ENCODE results near the gene GRAMD2A. TPM values are rescaled to one million over a fixed set of nuclear protein-coding genes. Genes with fewer than 3 reads are reported as not detected.

Gene GRAMD2A
- polyA plus RNA-seq, 2 donors, result 1.1 to 1.6 TPM

GRCh38 chr15:72222393-72222792, 24.8 kb upstream of the GRAMD2A start:
- WGBS, 2 donors, result 43 to 70% methylated on average over 4 of the region's 4 CpGs
- Histone ChIP-seq H3K4me1 (ENCODE audit: control insufficient read depth in 2 of 2, insufficient read depth in 2 of 2, low read length in 1 of 2) (peaks cover 4 to 16% of the 10 kb centered on the region in 2 donors), H3K36me3 (ENCODE audit: control insufficient read depth in 2 of 2, insufficient read depth in 2 of 2, low read length in 1 of 2) (peaks cover 3 to 9% of the 10 kb centered on the region in 2 donors), H3K27ac (ENCODE audit: low read depth in 2 of 2, low read length in 1 of 2) (peak overlapping the region; percentile 91), H3K9me3 (ENCODE audit: control insufficient read depth in 2 of 2, insufficient read depth in 1 of 2, low read depth in 1 of 2, low read length in 1 of 2) (no peaks in the 10 kb centered on the region), H3K4me3 (ENCODE audit: low read depth in 1 of 2, low read length in 2 of 2) (peak overlapping the region in 1 of 2 donors; percentile 2), H3K27me3 (ENCODE audit: control insufficient read depth in 1 of 2, insufficient read depth in 2 of 2, low read length in 2 of 2) (no peaks in the 10 kb centered on the region)

- H3K4me1 ChIP-seq (ENCODE audit: control insufficient read depth in 2 of 2, insufficient read depth in 2 of 2, low read length in 1 of 2), result peaks cover 4 to 11% of the 10 kb centered on the region in 2 donors
- H3K4me3 ChIP-seq (ENCODE audit: low read depth in 1 of 2, low read length in 2 of 2), result no peak overlapping the region
- peaks cover 14 to 17% of the 10 kb centered on the region in 2 donors for H3K36me3 ChIP-seq (ENCODE audit: control insufficient read depth in 2 of 2, insufficient read depth in 2 of 2, low read length in 1 of 2)
- no peaks in the 10 kb centered on the region for H3K27me3 ChIP-seq (ENCODE audit: control insufficient read depth in 1 of 2, insufficient read depth in 2 of 2, low read length in 2 of 2)
- no peak overlapping the region for H3K27ac ChIP-seq (ENCODE audit: low read depth in 2 of 2, low read length in 1 of 2)
- no peaks in the 10 kb centered on the region for H3K9me3 ChIP-seq (ENCODE audit: control insufficient read depth in 2 of 2, insufficient read depth in 1 of 2, low read depth in 1 of 2, low read length in 1 of 2)
- 71 to 84% methylated on average over 1 of the region's 1 CpG for WGBS, 2 donors
These were observed 23.1 kb upstream of the GRAMD2A start for GRCh38 chr15:72220687-72221086.

DNA sequence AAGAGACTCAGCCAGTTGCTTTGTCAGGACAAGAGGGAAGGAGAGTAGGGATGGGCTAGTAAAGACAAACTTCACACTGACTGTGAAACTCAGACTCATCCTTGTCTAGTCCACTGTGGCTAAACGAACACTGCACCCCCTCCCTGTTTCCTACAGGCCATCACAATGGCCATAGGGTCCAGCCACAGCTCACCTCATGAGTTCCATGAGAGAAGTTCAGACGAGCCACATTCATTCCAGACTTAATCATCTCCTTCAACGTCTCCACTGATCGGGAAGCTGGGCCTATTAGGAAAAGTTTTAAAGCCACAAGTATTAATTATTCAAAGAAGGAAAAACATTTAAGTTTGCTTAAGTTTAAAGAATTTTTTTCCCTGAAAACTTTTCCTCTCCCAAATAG, 19.6 kb upstream of the GRAMD2A start:
- H3K36me3 ChIP-seq (ENCODE audit: control insufficient read depth in 2 of 2, insufficient read depth in 2 of 2, low read length in 1 of 2), result peaks cover 14 to 19% of the 10 kb centered on the region in 2 donors
- peaks cover 0 to 2% of the 10 kb centered on the region in 2 donors for H3K4me1 ChIP-seq (ENCODE audit: control insufficient read depth in 2 of 2, insufficient read depth in 2 of 2, low read length in 1 of 2)
- no peak overlapping the region for H3K27ac ChIP-seq (ENCODE audit: low read depth in 2 of 2, low read length in 1 of 2)
- no peaks in the 10 kb centered on the region for H3K27me3 ChIP-seq (ENCODE audit: control insufficient read depth in 1 of 2, insufficient read depth in 2 of 2, low read length in 2 of 2)
- 74 to 83% methylated on average over 4 of the region's 4 CpGs for WGBS, 2 donors
- no peaks in the 10 kb centered on the region for H3K9me3 ChIP-seq (ENCODE audit: control insufficient read depth in 2 of 2, insufficient read depth in 1 of 2, low read depth in 1 of 2, low read length in 1 of 2)
- no peak overlapping the region for H3K4me3 ChIP-seq (ENCODE audit: low read depth in 1 of 2, low read length in 2 of 2)

DNA sequence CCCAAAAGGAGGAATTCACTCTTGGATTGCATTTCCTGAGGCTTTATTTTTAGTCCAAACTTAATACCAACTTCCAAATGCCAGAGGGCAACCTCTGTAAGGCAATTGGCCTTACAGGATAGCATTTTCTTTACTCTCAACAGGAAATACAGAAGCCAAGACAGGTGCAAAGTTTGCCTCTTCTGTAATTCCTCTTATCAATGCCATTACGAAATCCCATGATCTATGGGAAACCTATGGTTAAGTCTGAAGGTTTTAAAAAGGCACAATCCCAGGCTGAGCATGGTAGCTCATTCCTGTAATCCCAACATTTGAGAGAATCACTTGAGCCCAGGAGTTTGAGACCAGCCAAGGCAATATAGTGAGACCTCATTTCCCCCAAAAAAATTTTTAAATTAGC, 18.5 kb upstream of the GRAMD2A start:
- peaks cover 14 to 27% of the 10 kb centered on the region in 2 donors for H3K36me3 ChIP-seq (ENCODE audit: control insufficient read depth in 2 of 2, insufficient read depth in 2 of 2, low read length in 1 of 2)
- H3K4me1 ChIP-seq (ENCODE audit: control insufficient read depth in 2 of 2, insufficient read depth in 2 of 2, low read length in 1 of 2), result no peaks in the 10 kb centered on the region
- no peaks in the 10 kb centered on the region for H3K27me3 ChIP-seq (ENCODE audit: control insufficient read depth in 1 of 2, insufficient read depth in 2 of 2, low read length in 2 of 2)
- no peak overlapping the region for H3K4me3 ChIP-seq (ENCODE audit: low read depth in 1 of 2, low read length in 2 of 2)
- H3K9me3 ChIP-seq (ENCODE audit: control insufficient read depth in 2 of 2, insufficient read depth in 1 of 2, low read depth in 1 of 2, low read length in 1 of 2), result no peaks in the 10 kb centered on the region
- no peak overlapping the region for H3K27ac ChIP-seq (ENCODE audit: low read depth in 2 of 2, low read length in 1 of 2)
- WGBS, 2 donors, result 87 to 93% methylated on average over 1 of the region's 1 CpG

DNA sequence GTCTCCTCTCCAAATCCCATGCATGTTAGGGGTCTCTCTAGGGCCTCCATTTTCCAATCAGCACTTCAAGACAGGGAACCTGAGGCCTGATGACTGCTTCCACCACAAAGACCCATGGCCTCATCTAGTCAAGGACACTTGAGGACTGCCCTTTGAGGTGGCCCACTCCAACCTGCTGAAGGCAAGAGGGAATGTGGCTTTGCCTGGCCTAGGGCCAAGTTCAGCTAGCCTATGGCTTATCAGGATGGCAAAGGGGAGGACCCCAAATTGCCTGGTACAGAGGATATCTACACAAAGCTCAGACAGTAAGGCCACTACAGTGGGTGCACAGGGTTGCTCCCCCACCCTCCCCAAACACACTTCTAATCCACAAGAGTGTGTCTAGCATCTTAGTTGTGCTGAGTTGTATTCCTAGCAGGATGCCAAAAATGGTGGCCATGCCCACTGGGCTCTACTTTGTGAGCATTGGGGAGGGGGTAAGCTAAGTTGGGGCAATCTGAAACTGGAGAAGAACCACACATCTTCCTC, 10.0 kb upstream of the GRAMD2A start:
- Histone ChIP-seq H3K4me1 (ENCODE audit: control insufficient read depth in 2 of 2, insufficient read depth in 2 of 2, low read length in 1 of 2) (peaks cover 1 to 7% of the 10 kb centered on the region in 2 donors), H3K4me3 (ENCODE audit: low read depth in 1 of 2, low read length in 2 of 2) (no peak overlapping the region), H3K36me3 (ENCODE audit: control insufficient read depth in 2 of 2, insufficient read depth in 2 of 2, low read length in 1 of 2) (peaks cover 46 to 70% of the 10 kb centered on the region in 2 donors), H3K27ac (ENCODE audit: low read depth in 2 of 2, low read length in 1 of 2) (no peak overlapping the region), H3K27me3 (ENCODE audit: control insufficient read depth in 1 of 2, insufficient read depth in 2 of 2, low read length in 2 of 2) (no peaks in the 10 kb centered on the region), H3K9me3 (ENCODE audit: control insufficient read depth in 2 of 2, insufficient read depth in 1 of 2, low read depth in 1 of 2, low read length in 1 of 2) (no peaks in the 10 kb centered on the region)

DNA sequence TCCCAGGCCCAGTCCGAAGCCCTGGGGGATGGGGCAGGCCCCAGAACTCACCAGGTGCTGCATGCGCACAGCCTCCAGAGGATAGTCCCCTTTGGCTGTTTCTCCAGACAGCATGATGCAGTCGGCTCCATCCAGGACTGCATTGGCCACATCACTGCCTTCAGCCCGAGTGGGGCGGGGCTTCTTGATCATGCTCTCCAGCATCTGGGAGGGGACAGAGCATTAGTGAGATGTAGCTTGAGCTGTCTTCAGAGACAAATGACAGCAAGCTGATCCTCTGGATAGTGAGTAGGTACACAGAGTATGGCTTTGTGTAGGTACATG, 9.1 kb upstream of the GRAMD2A start:
- Histone ChIP-seq H3K4me1 (ENCODE audit: control insufficient read depth in 2 of 2, insufficient read depth in 2 of 2, low read length in 1 of 2) (peaks cover 6 to 11% of the 10 kb centered on the region in 2 donors), H3K36me3 (ENCODE audit: control insufficient read depth in 2 of 2, insufficient read depth in 2 of 2, low read length in 1 of 2) (peaks cover 47 to 75% of the 10 kb centered on the region in 2 donors), H3K9me3 (ENCODE audit: control insufficient read depth in 2 of 2, insufficient read depth in 1 of 2, low read depth in 1 of 2, low read length in 1 of 2) (no peaks in the 10 kb centered on the region), H3K27ac (ENCODE audit: low read depth in 2 of 2, low read length in 1 of 2) (no peak overlapping the region), H3K27me3 (ENCODE audit: control insufficient read depth in 1 of 2, insufficient read depth in 2 of 2, low read length in 2 of 2) (no peaks in the 10 kb centered on the region), H3K4me3 (ENCODE audit: low read depth in 1 of 2, low read length in 2 of 2) (no peak overlapping the region)
- WGBS, 2 donors, result 80 to 85% methylated on average over 5 of the region's 5 CpGs

GRCh38 chr15:72205896-72206676, 8.5 kb upstream of the GRAMD2A start:
- Histone ChIP-seq H3K4me1 (ENCODE audit: control insufficient read depth in 2 of 2, insufficient read depth in 2 of 2, low read length in 1 of 2) (peaks cover 6 to 11% of the 10 kb centered on the region in 2 donors), H3K9me3 (ENCODE audit: control insufficient read depth in 2 of 2, insufficient read depth in 1 of 2, low read depth in 1 of 2, low read length in 1 of 2) (no peaks in the 10 kb centered on the region), H3K4me3 (ENCODE audit: low read depth in 1 of 2, low read length in 2 of 2) (no peak overlapping the region), H3K27me3 (ENCODE audit: control insufficient read depth in 1 of 2, insufficient read depth in 2 of 2, low read length in 2 of 2) (no peaks in the 10 kb centered on the region), H3K36me3 (ENCODE audit: control insufficient read depth in 2 of 2, insufficient read depth in 2 of 2, low read length in 1 of 2) (peaks cover 52 to 74% of the 10 kb centered on the region in 2 donors), H3K27ac (ENCODE audit: low read depth in 2 of 2, low read length in 1 of 2) (peak overlapping the region in 1 of 2 donors; percentile 1)
- WGBS, 2 donors, result 81 to 95% methylated on average over 7 to 10 of the region's 10 CpGs

GRCh38 chr15:72205273-72205672, 7.7 kb upstream of the GRAMD2A start:
- H3K36me3 ChIP-seq (ENCODE audit: control insufficient read depth in 2 of 2, insufficient read depth in 2 of 2, low read length in 1 of 2), result peaks cover 51 to 76% of the 10 kb centered on the region in 2 donors
- no peaks in the 10 kb centered on the region for H3K27me3 ChIP-seq (ENCODE audit: control insufficient read depth in 1 of 2, insufficient read depth in 2 of 2, low read length in 2 of 2)
- H3K4me1 ChIP-seq (ENCODE audit: control insufficient read depth in 2 of 2, insufficient read depth in 2 of 2, low read length in 1 of 2), result peaks cover 6 to 11% of the 10 kb centered on the region in 2 donors
- H3K9me3 ChIP-seq (ENCODE audit: control insufficient read depth in 2 of 2, insufficient read depth in 1 of 2, low read depth in 1 of 2, low read length in 1 of 2), result no peaks in the 10 kb centered on the region
- 90 to 91% methylated on average over 2 of the region's 2 CpGs for WGBS, 2 donors
- H3K4me3 ChIP-seq (ENCODE audit: low read depth in 1 of 2, low read length in 2 of 2), result no peak overlapping the region
- no peak overlapping the region for H3K27ac ChIP-seq (ENCODE audit: low read depth in 2 of 2, low read length in 1 of 2)

DNA sequence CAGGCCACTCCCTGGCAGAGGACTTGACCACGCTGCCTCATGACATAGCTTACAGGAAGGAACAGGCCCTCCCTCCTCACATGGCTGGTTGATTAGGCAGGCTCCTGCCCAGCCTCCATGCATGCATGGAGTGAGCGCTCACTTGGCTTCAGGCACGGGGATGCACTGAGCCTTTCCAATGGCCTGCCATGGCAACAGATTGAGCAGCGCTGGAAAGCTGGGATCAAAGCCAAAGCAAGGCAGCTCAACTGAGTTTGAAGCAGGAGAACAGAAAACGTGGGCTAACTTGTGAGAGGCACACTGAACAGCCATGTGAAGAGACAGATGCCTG, 5.9 kb upstream of the GRAMD2A start:
- H3K9me3 ChIP-seq (ENCODE audit: control insufficient read depth in 2 of 2, insufficient read depth in 1 of 2, low read depth in 1 of 2, low read length in 1 of 2), result no peaks in the 10 kb centered on the region
- H3K4me3 ChIP-seq (ENCODE audit: low read depth in 1 of 2, low read length in 2 of 2), result no peak overlapping the region
- peaks cover 43 to 81% of the 10 kb centered on the region in 2 donors for H3K36me3 ChIP-seq (ENCODE audit: control insufficient read depth in 2 of 2, insufficient read depth in 2 of 2, low read length in 1 of 2)
- H3K4me1 ChIP-seq (ENCODE audit: control insufficient read depth in 2 of 2, insufficient read depth in 2 of 2, low read length in 1 of 2), result peaks cover 6 to 11% of the 10 kb centered on the region in 2 donors
- H3K27me3 ChIP-seq (ENCODE audit: control insufficient read depth in 1 of 2, insufficient read depth in 2 of 2, low read length in 2 of 2), result no peaks in the 10 kb centered on the region
- WGBS, 2 donors, result 19 to 41% methylated on average over 5 of the region's 5 CpGs
- peak overlapping the region in 1 of 2 donors; percentile 74 for H3K27ac ChIP-seq (ENCODE audit: low read depth in 2 of 2, low read length in 1 of 2)
